Cardiac septum (tissue), 1 donor: Measurements from ENCODE around the gene IL22. TPM values are rescaled to one million over a fixed set of nuclear protein-coding genes. Genes with fewer than 3 reads are reported as not detected.
A peak's percentile ranks its signal among the peaks of the same experiment; 100 is the strongest.
"Not testable (repeated sequence)": the region's sequence is repeated elsewhere in the genome, so short reads cannot be mapped to it uniquely, and the experiment has no call there.

Source experiments
- DNase-seq: peaks from one replicate; pipeline ENCODE4 v3.0.0-alpha.2; 2020; ENCODE audit warnings: low spot score
- intact Hi-C: fragments of 100-400 bp; cut with DNase I; formaldehyde crosslinking; loops from one replicate; pipeline ENCODE4 v1.14.0; 2022
- total RNA-seq: library from RNA; stranded (reverse); fragmentation: NEBNext Ultra II Directional; extraction: Animal tissue kit (Norgen Biotek cat#: 25700); gene quantifications from one replicate; pipeline ENCODE4 v1.2.1, GENCODE V29; 2021
- donor health status: DM: no; HTN: no; CAD: no.

The IL22 gene
- total RNA-seq, 1 donor from 2014 or later = not detected

- intact Hi-C loops = no loop called here
- no peak for DNase-seq
Measured at GRCh38 chr12:68234140-68234539, 19.3 kb downstream of the IL22 start.

- no peak for DNase-seq
- intact Hi-C loops = no loop called here
Measured at GRCh38 chr12:68233498-68233897, 19.9 kb downstream of the IL22 start.

GRCh38 chr12:68231691-68232090 is 21.7 kb downstream of the IL22 start:
- no peak for DNase-seq
- intact Hi-C loops = no loop called here

GRCh38 chr12:68231229-68231628 is 22.2 kb downstream of the IL22 start:
- intact Hi-C loops = no loop called here
- no peak for DNase-seq

- no peak for DNase-seq
- intact Hi-C loops = no loop called here
Measured at GRCh38 chr12:68229956-68230355, 23.4 kb downstream of the IL22 start.

- intact Hi-C loops = no loop called here
Measured at GRCh38 chr12:68227356-68227755, 26.0 kb downstream of the IL22 start.

GRCh38 chr12:68225576-68226476 is 27.6 kb downstream of the IL22 start, which contains the start of gene IL26:
Gene IL26 (minus strand): TSS chr12:68225810. CDS start chr12:68225756, 54 bp downstream.
- no peak for DNase-seq
- intact Hi-C loops = no loop called here

More at GRCh38 chr12:68227356-68227755, 26.0 kb downstream of the IL22 start:
- no peak for DNase-seq

- intact Hi-C loops = loop anchor here (5.0 kb wide), 1 partner anchor 867 kb away; no protein-coding TSS in a partner anchor
- DNase-seq = no peak
Measured at GRCh38 chr12:68224613-68225285, 28.7 kb downstream of the IL22 start.

- DNase-seq = peak; percentile 82
- intact Hi-C loops = loop anchor here (1.0 to 5.0 kb wide), 2 partner anchors 94 to 866 kb away; no protein-coding TSS in a partner anchor
Measured at GRCh38 chr12:68223067-68223747, 30.2 kb downstream of the IL22 start.

GRCh38 chr12:68222326-68222725 is 31.1 kb downstream of the IL22 start:
- no peak for DNase-seq
- intact Hi-C loops = loop anchor here (5.0 kb wide), 1 partner anchor 865 kb away; no protein-coding TSS in a partner anchor

- no peak for DNase-seq
- intact Hi-C loops = loop anchor here (5.0 kb wide), 1 partner anchor 864 kb away; no protein-coding TSS in a partner anchor
Measured at GRCh38 chr12:68221497-68221896, 31.9 kb downstream of the IL22 start.

GRCh38 chr12:68210875-68211274 is 42.5 kb downstream of the IL22 start:
- intact Hi-C loops = no loop called here
- DNase-seq = no peak

GRCh38 chr12:68209048-68209728 is 44.2 kb downstream of the IL22 start:
- DNase-seq, intact Hi-C loops: not testable (repeated sequence)

GRCh38 chr12:68207276-68207675 is 46.1 kb downstream of the IL22 start:
- DNase-seq = no peak
- intact Hi-C loops = no loop called here

GRCh38 chr12:68206446-68206845 is 47.0 kb downstream of the IL22 start:
- DNase-seq = no peak
- intact Hi-C loops = no loop called here

GRCh38 chr12:68203460-68203875 is 49.9 kb downstream of the IL22 start:
- DNase-seq = no peak

GRCh38 chr12:68200854-68201253 is 52.5 kb downstream of the IL22 start:
- intact Hi-C loops = no loop called here
- no peak for DNase-seq

More at GRCh38 chr12:68203460-68203875, 49.9 kb downstream of the IL22 start:
- intact Hi-C loops = no loop called here

- no peak for DNase-seq
- intact Hi-C loops = no loop called here
Measured at GRCh38 chr12:68199127-68199526, 54.3 kb downstream of the IL22 start.

- intact Hi-C loops = no loop called here
- DNase-seq = no peak
Measured at GRCh38 chr12:68198507-68199086, 54.8 kb downstream of the IL22 start.
